ENCODE data around the gene ARL5B.

Gene ARL5B

GRCh38 chr10:18658271-18659124, 733 bp upstream of the ARL5B start:
- peak overlapping the region; percentile 98 for H3K4me3 ChIP-seq (ENCODE audit: low read depth, low read length)
- H3K27ac ChIP-seq (ENCODE audit: low read depth, low read length) = peak overlapping the region; percentile 88
- H3K36me3 ChIP-seq (ENCODE audit: control insufficient read depth, insufficient read depth, low read length) = no peaks in the 10 kb centered on the region; the same call in 1 of the 2 replicates
- H3K4me1 ChIP-seq (ENCODE audit: control insufficient read depth, insufficient read depth, low read length) = peaks cover 25% of the 10 kb centered on the region
- H3K27me3 ChIP-seq (ENCODE audit: control insufficient read depth, insufficient read depth, low read length) = no peaks in the 10 kb centered on the region
- peak overlapping the region; percentile 76 for H3K9ac ChIP-seq (ENCODE audit: low read depth, low read length)
- no peaks in the 10 kb centered on the region for H3K9me3 ChIP-seq (ENCODE audit: control insufficient read depth, insufficient read depth, low read length)

- Histone ChIP-seq H3K4me3 (ENCODE audit: low read depth, low read length) (peak overlapping the region; percentile 98), H3K27ac (ENCODE audit: low read depth, low read length) (peak overlapping the region; percentile 92), H3K27me3 (ENCODE audit: control insufficient read depth, insufficient read depth, low read length) (no peaks in the 10 kb centered on the region), H3K9me3 (ENCODE audit: control insufficient read depth, insufficient read depth, low read length) (no peaks in the 10 kb centered on the region), H3K9ac (ENCODE audit: low read depth, low read length) (peak overlapping the region; percentile 95), H3K36me3 (ENCODE audit: control insufficient read depth, insufficient read depth, low read length) (no peaks in the 10 kb centered on the region; the same call in 1 of the 2 replicates), H3K4me1 (ENCODE audit: control insufficient read depth, insufficient read depth, low read length) (peaks cover 25% of the 10 kb centered on the region)
These were observed 746 bp downstream of the ARL5B start for GRCh38 chr10:18659819-18660535.

GRCh38 chr10:18660816-18661431, 1.7 kb downstream of the ARL5B start:
- no peak overlapping the region for H3K9ac ChIP-seq (ENCODE audit: low read depth, low read length)
- H3K27ac ChIP-seq (ENCODE audit: low read depth, low read length) = no peak overlapping the region
- H3K9me3 ChIP-seq (ENCODE audit: control insufficient read depth, insufficient read depth, low read length) = no peaks in the 10 kb centered on the region
- no peaks in the 10 kb centered on the region; the same call in 1 of the 2 replicates for H3K36me3 ChIP-seq (ENCODE audit: control insufficient read depth, insufficient read depth, low read length)
- no peaks in the 10 kb centered on the region for H3K27me3 ChIP-seq (ENCODE audit: control insufficient read depth, insufficient read depth, low read length)
- peaks cover 29% of the 10 kb centered on the region for H3K4me1 ChIP-seq (ENCODE audit: control insufficient read depth, insufficient read depth, low read length)
- peak overlapping the region; percentile 98 for H3K4me3 ChIP-seq (ENCODE audit: low read depth, low read length)

- H3K9ac ChIP-seq (ENCODE audit: low read depth, low read length) = no peak overlapping the region
- peak overlapping the region; percentile 81 for H3K27ac ChIP-seq (ENCODE audit: low read depth, low read length)
- no peaks in the 10 kb centered on the region for H3K27me3 ChIP-seq (ENCODE audit: control insufficient read depth, insufficient read depth, low read length)
- H3K9me3 ChIP-seq (ENCODE audit: control insufficient read depth, insufficient read depth, low read length) = no peaks in the 10 kb centered on the region
- no peak overlapping the region for H3K4me3 ChIP-seq (ENCODE audit: low read depth, low read length)
- H3K36me3 ChIP-seq (ENCODE audit: control insufficient read depth, insufficient read depth, low read length) = peaks cover 17% of the 10 kb centered on the region
- H3K4me1 ChIP-seq (ENCODE audit: control insufficient read depth, insufficient read depth, low read length) = peaks cover 52% of the 10 kb centered on the region
These were observed 5.7 kb downstream of the ARL5B start for GRCh38 chr10:18664841-18665478.

GRCh38 chr10:18665815-18666558, 6.8 kb downstream of the ARL5B start:
- Histone ChIP-seq H3K4me1 (ENCODE audit: control insufficient read depth, insufficient read depth, low read length) (peaks cover 45% of the 10 kb centered on the region), H3K36me3 (ENCODE audit: control insufficient read depth, insufficient read depth, low read length) (peaks cover 26% of the 10 kb centered on the region), H3K9ac (ENCODE audit: low read depth, low read length) (no peak overlapping the region; the same call in 1 of the 2 replicates), H3K27ac (ENCODE audit: low read depth, low read length) (peak overlapping the region; percentile 81), H3K4me3 (ENCODE audit: low read depth, low read length) (peak overlapping the region; percentile 30; the same call in 1 of the 2 replicates), H3K9me3 (ENCODE audit: control insufficient read depth, insufficient read depth, low read length) (no peaks in the 10 kb centered on the region), H3K27me3 (ENCODE audit: control insufficient read depth, insufficient read depth, low read length) (no peaks in the 10 kb centered on the region)

- Histone ChIP-seq H3K27me3 (ENCODE audit: control insufficient read depth, insufficient read depth, low read length) (no peaks in the 10 kb centered on the region), H3K4me1 (ENCODE audit: control insufficient read depth, insufficient read depth, low read length) (peaks cover 38% of the 10 kb centered on the region), H3K9me3 (ENCODE audit: control insufficient read depth, insufficient read depth, low read length) (no peaks in the 10 kb centered on the region), H3K4me3 (ENCODE audit: low read depth, low read length) (peak overlapping the region; percentile 39; the same call in 1 of the 2 replicates), H3K9ac (ENCODE audit: low read depth, low read length) (no peak overlapping the region), H3K27ac (ENCODE audit: low read depth, low read length) (peak overlapping the region; percentile 81), H3K36me3 (ENCODE audit: control insufficient read depth, insufficient read depth, low read length) (peaks cover 34% of the 10 kb centered on the region)
These were observed 7.6 kb downstream of the ARL5B start for GRCh38 chr10:18666810-18667209.

- peaks cover 33% of the 10 kb centered on the region for H3K4me1 ChIP-seq (ENCODE audit: control insufficient read depth, insufficient read depth, low read length)
- H3K27me3 ChIP-seq (ENCODE audit: control insufficient read depth, insufficient read depth, low read length) = no peaks in the 10 kb centered on the region
- H3K36me3 ChIP-seq (ENCODE audit: control insufficient read depth, insufficient read depth, low read length) = peaks cover 46% of the 10 kb centered on the region
- peak overlapping the region; percentile 31 for H3K4me3 ChIP-seq (ENCODE audit: low read depth, low read length)
- H3K9me3 ChIP-seq (ENCODE audit: control insufficient read depth, insufficient read depth, low read length) = no peaks in the 10 kb centered on the region
- H3K9ac ChIP-seq (ENCODE audit: low read depth, low read length) = no peak overlapping the region
- H3K27ac ChIP-seq (ENCODE audit: low read depth, low read length) = peak overlapping the region; percentile 84
These were observed 8.8 kb downstream of the ARL5B start for GRCh38 chr10:18668026-18668425.

- Histone ChIP-seq H3K36me3 (ENCODE audit: control insufficient read depth, insufficient read depth, low read length) (peaks cover 84% of the 10 kb centered on the region), H3K27me3 (ENCODE audit: control insufficient read depth, insufficient read depth, low read length) (no peaks in the 10 kb centered on the region), H3K9ac (ENCODE audit: low read depth, low read length) (no peak overlapping the region), H3K4me1 (ENCODE audit: control insufficient read depth, insufficient read depth, low read length) (no peaks in the 10 kb centered on the region), H3K9me3 (ENCODE audit: control insufficient read depth, insufficient read depth, low read length) (no peaks in the 10 kb centered on the region), H3K27ac (ENCODE audit: low read depth, low read length) (no peak overlapping the region), H3K4me3 (ENCODE audit: low read depth, low read length) (no peak overlapping the region)
These were observed 16.0 kb downstream of the ARL5B start for GRCh38 chr10:18675086-18675801.

- H3K27ac ChIP-seq (ENCODE audit: low read depth, low read length) = no peak overlapping the region
- no peak overlapping the region for H3K9ac ChIP-seq (ENCODE audit: low read depth, low read length)
- H3K27me3 ChIP-seq (ENCODE audit: control insufficient read depth, insufficient read depth, low read length) = no peaks in the 10 kb centered on the region
- H3K9me3 ChIP-seq (ENCODE audit: control insufficient read depth, insufficient read depth, low read length) = no peaks in the 10 kb centered on the region
- H3K4me1 ChIP-seq (ENCODE audit: control insufficient read depth, insufficient read depth, low read length) = no peaks in the 10 kb centered on the region
- H3K36me3 ChIP-seq (ENCODE audit: control insufficient read depth, insufficient read depth, low read length) = peaks cover 30% of the 10 kb centered on the region
- H3K4me3 ChIP-seq (ENCODE audit: low read depth, low read length) = no peak overlapping the region
These were observed 21.5 kb downstream of the ARL5B start for GRCh38 chr10:18680754-18681153.
